ENCODE measurements around the gene ARHGEF28. TPM values are rescaled to one million over a fixed set of nuclear protein-coding genes. Genes with fewer than 3 reads are reported as not detected.
A peak's percentile ranks its signal among the peaks of the same experiment; 100 is the strongest.

Gene ARHGEF28
- total RNA-seq, 1 donor from 2014 or later, result 83.1 TPM

GRCh38 chr5:73838901-73839300 lies 212.9 kb downstream of the ARHGEF28 start:
- DNase-seq (ENCODE audit: low read depth in 2 of 2), result peak in 1 of 2 donors; percentile 67

GRCh38 chr5:73841641-73842040 lies 215.6 kb downstream of the ARHGEF28 start:
- DNase-seq (ENCODE audit: low read depth in 2 of 2), result peak; percentile 42 to 92

GRCh38 chr5:73844165-73844564 lies 218.2 kb downstream of the ARHGEF28 start:
- no peak for DNase-seq (ENCODE audit: low read depth in 2 of 2)

- no peak for DNase-seq (ENCODE audit: low read depth in 2 of 2)
Measured at GRCh38 chr5:73851471-73852181, 225.6 kb downstream of the ARHGEF28 start.

GRCh38 chr5:73853091-73853490 lies 227.1 kb downstream of the ARHGEF28 start:
- peak in 1 of 2 donors; percentile 7 for DNase-seq (ENCODE audit: low read depth in 2 of 2)

- peak; percentile 50 to 57 for DNase-seq (ENCODE audit: low read depth in 2 of 2)
Measured at GRCh38 chr5:73856997-73857396, 231.0 kb downstream of the ARHGEF28 start.

- peak; percentile 18 to 64 for DNase-seq (ENCODE audit: low read depth in 2 of 2)
Measured at GRCh38 chr5:73857446-73857845, 231.4 kb downstream of the ARHGEF28 start.

- DNase-seq (ENCODE audit: low read depth in 2 of 2), result no peak
Measured at GRCh38 chr5:73858054-73858453, 232.1 kb downstream of the ARHGEF28 start.

- DNase-seq (ENCODE audit: low read depth in 2 of 2), result no peak
Measured at GRCh38 chr5:73858776-73859175, 232.8 kb downstream of the ARHGEF28 start.

- DNase-seq (ENCODE audit: low read depth in 2 of 2), result no peak
Measured at GRCh38 chr5:73859696-73860095, 233.7 kb downstream of the ARHGEF28 start.

GRCh38 chr5:73861313-73861988 lies 235.5 kb downstream of the ARHGEF28 start:
- no peak for DNase-seq (ENCODE audit: low read depth in 2 of 2)

- no peak for DNase-seq (ENCODE audit: low read depth in 2 of 2)
Measured at GRCh38 chr5:73862796-73863195, 236.8 kb downstream of the ARHGEF28 start.

- no peak for DNase-seq (ENCODE audit: low read depth in 2 of 2)
Measured at GRCh38 chr5:73863876-73864275, 237.9 kb downstream of the ARHGEF28 start.

- no peak for DNase-seq (ENCODE audit: low read depth in 2 of 2)
Measured at GRCh38 chr5:73865315-73865714, 239.3 kb downstream of the ARHGEF28 start.

- no peak for DNase-seq (ENCODE audit: low read depth in 2 of 2)
Measured at GRCh38 chr5:73867345-73868335, 241.6 kb downstream of the ARHGEF28 start.

GRCh38 chr5:73883646-73884045 lies 257.6 kb downstream of the ARHGEF28 start:
- DNase-seq (ENCODE audit: low read depth in 2 of 2), result no peak

- DNase-seq (ENCODE audit: low read depth in 2 of 2), result no peak
Measured at GRCh38 chr5:73887688-73888087, 261.7 kb downstream of the ARHGEF28 start.

- no peak for DNase-seq (ENCODE audit: low read depth in 2 of 2)
Measured at GRCh38 chr5:73890569-73890968, 264.6 kb downstream of the ARHGEF28 start.

GRCh38 chr5:73892218-73892617 lies 266.2 kb downstream of the ARHGEF28 start:
- DNase-seq (ENCODE audit: low read depth in 2 of 2), result no peak

GRCh38 chr5:73892806-73893205 lies 266.8 kb downstream of the ARHGEF28 start:
- DNase-seq (ENCODE audit: low read depth in 2 of 2), result no peak

- no peak for DNase-seq (ENCODE audit: low read depth in 2 of 2)
Measured at GRCh38 chr5:73893813-73894212, 267.8 kb downstream of the ARHGEF28 start.

- DNase-seq (ENCODE audit: low read depth in 2 of 2), result no peak
Measured at GRCh38 chr5:73894860-73895259, 268.9 kb downstream of the ARHGEF28 start.
